NCI-H526 (cell line): ENCODE results near the gene PSMB5.
"Not testable (repeated sequence)": the region's sequence is repeated elsewhere in the genome, so short reads cannot be mapped to it uniquely, and the experiment has no call there.

Experiments
- DNase-seq, 2 experiments: peaks; one replicate each; lab custom pipeline; 2025; lab: John Stamatoyannopoulos, UW

PSMB5 gene

DNA sequence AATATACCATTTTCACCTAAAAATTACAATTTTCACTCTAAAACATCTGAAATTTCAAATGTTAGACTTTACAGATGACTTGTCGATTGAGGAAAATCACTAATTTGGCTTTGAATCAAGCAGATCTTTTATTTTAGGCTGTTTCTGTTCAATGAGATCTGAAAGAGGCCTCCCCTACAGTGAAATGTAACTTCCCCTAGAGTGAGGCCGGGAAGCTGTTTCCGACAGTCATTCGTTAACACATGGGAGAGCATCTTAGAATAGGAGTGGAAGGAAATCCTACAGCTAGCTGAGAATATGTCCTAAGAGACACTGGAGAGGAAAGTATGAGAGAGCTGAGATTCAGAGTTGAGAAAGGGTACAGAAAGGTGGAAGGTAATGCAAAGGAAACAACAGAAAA, 19.1 kb downstream of the PSMB5 start:
- DNase-seq = no peak

DNA sequence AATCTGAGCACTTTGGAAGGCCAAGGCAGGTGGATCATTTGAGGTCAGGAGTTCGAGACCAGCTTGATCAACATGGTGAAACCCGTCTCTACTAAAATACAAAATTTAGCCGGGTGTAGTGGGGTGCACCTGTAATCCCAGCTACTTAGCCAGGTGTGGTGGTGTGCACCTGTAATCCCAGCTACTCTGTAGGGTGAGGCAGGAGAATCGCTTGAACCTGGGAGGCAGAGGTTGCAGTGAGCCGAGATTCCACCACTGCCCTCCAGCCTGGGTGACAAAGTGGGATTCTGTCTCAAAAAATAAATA, 21.0 kb downstream of the PSMB5 start:
- DNase-seq = not testable (repeated sequence)

DNA sequence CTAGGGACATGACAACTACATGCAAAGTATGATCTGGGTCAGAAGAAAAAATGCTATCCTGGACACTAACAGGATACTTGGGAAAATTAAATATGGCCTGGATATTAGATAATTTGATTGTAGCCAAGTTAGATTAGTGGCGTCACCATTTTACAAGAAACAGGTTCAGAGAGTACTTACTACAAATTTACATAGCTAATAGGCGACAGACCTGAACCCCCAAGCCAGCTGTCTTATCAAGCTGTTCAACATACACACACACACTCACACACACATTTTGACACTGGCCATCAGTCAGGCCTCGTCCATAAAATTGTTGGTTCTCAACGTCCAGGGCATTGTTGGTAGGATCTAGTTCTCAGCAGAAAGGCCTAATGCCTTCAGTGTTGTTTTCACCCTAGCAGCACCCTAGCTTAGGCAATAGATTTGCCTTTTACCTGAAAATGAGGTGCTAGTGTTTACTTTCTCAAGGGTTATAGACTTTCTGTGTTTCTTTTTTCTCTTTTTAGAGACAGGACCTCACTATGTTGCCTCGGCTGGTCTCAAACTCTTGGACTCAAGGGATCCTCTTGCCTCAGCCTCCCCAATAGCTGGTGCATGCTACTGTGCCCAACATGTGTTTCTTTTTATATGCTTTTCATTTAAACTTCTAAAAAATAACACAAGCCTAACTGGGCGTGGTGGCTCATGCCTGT, 21.5 kb downstream of the PSMB5 start:
- DNase-seq = no peak

DNA sequence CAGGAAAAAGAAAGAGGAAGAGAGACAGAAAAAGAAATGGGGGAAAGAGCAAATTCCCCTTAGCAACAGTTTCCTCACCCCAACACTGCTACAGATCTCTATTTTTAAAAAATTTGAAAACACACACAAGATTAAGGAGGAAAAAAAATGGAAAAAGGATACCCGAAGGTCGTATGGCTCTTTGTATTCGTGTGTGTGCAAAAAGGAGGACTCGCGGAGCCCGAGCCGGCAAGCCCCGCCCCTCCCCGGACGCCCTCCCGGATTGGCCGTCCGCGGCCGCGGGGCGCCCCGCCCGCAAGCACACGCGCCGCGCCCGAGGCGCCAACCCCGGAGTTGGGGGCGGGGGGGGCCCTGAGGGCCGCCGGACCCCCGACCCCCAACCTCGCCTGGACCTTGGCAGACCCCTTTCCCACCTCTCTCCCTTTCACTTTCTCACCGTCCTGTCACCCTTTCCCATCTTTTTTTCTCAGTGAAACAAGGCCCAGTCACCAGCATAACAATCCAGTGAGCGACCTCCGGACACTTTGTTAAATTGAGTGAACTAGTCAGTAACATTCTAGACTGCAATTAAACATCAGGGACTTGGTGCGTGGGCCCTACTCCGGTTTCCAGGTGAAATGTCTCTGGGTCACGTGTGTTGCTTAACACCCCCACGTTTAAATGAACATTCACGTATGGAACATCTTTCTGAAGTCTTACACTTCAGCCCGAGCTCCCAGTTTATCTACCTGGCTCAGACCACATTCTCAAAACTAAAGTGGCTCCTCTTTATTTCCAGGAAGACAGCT, 24.6 kb downstream of the PSMB5 start, which contains the start of gene C14orf93:
C14orf93 (minus strand) TSS at position 205 of the 788 bp plus-strand sequence. CDS start 11,120 bp downstream, outside the sequence.
- DNase-seq = peak; percentile 41 to 84

DNA sequence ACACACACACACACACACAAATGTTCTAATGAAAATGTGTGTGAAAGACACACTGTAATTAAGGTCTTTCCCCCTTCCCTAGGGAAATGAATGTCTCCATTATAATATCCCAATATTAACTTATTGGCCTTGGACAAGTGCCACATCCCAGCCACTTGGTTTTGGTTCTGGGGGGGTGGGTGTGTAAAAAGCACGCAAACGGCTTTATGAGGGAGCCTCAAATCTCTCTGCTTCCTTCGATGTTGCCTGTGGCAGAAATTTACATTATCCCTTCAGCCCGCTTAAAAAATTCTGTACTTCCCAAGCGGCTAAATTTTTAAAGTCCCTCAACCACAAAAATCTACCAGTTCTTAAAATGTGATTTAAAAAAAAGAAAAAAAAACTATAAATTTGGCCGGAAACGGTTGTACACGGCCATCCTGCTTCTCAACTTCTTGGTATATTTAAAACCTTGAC, 25.2 kb downstream of the PSMB5 start:
- DNase-seq = peak; percentile 17 to 41

DNA sequence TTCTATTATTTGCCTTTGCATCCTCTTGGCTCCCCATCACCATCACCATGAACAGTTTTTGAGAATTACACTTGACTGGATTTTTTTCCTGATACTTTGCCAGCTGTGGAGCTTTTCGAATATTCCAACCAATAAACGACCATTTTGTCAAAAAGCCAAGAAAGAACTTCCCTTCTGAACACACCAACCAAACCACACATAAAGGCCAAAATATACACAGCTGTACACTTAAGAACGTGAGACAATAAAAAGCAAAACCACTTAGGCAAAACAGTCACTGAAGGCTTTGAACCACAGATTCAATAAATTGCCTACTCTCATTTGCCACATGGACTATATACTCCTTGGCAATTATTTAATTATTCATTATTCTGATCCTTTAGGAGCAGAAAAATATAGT, 25.9 kb downstream of the PSMB5 start:
- peak in 1 of 2 experiments; percentile 11 for DNase-seq

DNA sequence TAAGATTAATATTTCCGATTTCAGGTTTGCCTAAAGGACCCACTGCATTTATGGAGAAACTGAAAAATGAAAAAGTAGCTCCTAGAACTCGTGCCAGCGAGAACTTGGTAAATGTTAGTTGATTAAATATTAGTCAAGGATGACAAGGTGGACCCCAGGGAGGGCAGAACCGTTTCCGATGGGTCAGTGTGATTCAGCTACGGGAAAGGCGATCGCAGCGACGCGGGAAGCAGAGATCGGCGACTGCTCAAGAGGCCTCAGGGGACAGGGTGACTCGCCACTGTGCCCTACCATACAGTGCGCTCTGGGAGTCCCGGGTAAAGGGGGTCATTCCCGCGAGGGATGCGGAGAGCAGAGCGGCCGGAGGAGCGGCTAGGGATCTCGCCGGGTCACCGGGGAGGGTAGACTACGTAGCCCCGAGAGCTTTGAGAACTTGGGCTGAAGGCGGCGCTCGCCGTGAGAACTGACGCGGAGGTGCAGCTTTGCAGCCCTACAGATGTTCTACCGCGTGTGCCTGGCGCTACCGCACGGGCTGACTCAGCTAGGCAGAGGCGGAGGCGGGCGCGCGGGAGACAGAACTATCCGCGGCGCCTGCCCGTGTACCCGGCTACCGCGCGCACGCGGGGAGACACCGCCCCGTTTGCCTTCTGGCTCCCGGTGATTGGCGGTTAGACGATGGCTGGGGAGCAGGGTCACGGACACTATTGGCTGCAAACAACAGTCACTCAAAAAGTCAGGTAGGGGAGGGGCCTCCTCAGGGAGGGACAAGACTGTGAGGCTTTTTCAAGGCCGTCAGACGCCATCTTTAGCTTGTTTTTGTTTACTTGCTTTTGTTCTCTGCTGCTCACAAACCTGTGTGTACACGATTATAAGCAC, 27.9 kb downstream of the PSMB5 start:
- DNase-seq = peak; percentile 95 to 98

DNA sequence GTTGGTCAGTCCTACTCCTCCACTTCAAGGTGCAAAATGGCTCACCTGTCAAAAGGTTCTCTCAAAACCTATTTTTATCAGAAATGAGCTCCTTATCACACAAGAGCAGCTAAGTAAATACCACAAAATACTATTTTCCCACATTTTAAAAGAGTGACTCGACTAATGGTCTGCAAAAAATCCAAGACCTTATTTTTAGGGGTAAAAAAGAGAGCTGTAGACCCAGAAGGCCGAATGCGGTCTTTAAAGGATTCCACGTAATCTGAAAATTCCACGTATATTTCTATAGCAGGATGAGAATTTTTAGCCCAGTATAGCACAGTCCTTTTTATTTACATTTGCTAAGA, 28.5 kb downstream of the PSMB5 start:
- DNase-seq = no peak

DNA sequence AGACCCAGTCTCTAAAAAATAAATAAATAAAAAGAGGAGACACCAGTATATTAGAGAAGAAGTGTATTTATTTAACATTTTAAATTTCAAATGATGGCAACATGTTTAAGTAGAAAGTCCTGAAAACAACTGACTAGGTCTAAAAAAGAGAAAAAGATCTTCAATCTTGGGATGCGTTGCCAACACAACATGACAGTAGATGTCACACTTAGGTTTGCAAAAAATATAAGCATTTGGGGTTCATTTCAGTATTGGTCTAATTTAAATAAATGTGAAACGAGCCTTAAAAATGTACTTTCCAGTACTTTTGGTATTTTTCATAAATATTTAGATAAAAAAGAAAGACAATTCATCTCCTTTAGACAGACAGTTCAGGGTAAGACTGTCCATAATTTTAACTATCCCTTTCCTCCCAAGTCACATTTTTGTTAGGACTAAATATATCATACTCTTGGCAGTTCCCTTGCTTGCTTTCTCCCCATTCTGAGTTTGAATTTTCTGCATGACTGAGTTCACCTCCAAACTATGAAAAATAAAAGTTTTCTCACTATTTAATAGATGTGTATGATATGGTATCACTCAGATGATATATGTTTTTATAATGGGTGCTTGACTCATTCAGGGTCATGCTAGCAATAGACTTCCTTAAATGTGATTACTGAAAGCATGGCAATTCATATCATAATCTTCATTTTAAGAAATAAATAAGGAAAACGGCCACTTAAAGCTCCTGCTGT, 29.1 kb downstream of the PSMB5 start:
- DNase-seq = no peak

DNA sequence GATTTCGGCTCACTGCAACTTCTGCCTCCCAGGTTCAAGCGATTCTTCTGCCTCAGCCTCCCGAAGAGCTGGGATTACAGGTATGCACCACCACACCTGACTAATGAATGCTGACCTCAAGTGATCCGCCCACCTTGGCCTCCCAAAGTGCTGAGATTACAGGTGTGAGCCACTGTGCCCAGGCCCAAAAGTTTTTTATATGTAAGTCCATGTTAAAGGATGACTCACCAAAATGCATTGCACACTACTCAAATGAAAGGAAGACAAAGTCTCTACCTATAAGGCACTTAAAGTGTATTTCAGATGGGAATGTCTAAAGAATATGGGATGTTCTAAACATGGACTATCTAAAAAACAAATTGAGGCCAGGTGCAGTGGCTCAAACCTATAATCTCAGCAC, 30.4 kb downstream of the PSMB5 start:
- not testable (repeated sequence) for DNase-seq

DNA sequence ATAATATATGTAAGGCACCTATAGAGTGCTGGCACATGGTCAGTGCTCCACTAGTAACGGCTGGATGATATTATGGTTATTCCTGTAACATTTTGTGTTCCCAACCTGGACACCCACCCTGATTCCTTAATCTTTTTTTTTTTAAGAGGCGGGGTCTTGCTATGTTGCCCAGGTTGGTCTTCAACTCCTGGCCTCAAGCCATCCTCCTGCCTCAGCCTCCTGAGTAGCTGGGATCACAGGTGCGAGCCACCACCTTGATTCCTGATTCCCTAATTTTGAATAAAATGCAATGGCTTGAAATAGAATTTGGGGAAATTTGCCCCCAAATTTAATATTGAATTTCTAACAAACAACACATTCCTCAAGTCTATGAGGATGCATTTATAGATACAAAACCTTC, 32.1 kb downstream of the PSMB5 start:
- no peak for DNase-seq

DNA sequence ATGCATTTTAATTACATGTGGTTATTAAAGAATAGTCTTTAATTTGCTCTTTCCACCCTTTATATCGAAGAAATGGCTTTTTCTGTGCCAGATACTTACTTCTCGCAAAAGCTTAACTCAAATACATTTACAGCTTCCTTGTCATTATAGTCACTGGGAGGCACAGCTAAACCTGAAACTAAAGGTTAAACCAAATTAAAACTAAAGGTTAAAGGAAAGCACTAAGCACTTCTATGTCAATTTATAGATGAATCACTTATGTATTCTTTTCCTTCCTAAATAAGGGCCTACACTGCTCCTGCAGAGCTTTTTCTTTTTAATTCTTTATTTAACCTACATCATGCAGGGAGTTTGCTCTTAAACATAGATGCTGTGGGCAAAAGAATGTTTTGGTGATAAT, 33.8 kb downstream of the PSMB5 start:
- no peak for DNase-seq

DNA sequence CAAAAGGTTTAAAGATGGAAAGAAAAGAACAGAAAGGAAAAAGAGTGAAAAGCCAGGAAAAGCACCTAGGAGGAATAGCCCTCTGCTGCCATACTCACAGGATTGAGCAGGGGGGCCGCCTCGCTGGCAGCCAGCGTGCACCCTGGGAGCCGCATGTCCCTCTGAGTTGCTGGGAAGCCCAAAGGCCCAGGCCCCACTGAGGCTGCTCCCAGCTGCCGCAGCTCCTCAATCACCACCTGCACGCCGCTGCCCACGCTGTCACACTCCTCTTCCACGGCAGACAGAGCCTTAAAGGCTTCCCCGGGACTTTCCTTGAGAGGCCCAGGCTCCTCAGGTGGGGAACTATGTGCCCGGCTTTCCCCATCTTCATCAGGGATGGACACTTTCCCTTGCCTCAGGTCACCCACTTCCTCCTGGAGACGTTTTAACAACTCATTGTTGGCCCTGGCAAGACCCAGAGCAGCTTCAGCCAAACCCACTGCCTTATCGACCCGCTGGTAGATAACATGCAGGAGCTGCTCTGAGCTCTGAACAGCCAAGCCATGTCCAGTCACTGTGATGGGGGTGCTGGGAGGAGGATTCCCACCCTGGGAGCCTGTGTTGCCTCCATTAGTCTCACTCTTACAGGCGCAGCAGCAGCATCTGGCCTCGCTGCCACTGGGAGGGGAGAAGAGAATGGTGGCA, 36.2 kb downstream of the PSMB5 start:
- no peak for DNase-seq

DNA sequence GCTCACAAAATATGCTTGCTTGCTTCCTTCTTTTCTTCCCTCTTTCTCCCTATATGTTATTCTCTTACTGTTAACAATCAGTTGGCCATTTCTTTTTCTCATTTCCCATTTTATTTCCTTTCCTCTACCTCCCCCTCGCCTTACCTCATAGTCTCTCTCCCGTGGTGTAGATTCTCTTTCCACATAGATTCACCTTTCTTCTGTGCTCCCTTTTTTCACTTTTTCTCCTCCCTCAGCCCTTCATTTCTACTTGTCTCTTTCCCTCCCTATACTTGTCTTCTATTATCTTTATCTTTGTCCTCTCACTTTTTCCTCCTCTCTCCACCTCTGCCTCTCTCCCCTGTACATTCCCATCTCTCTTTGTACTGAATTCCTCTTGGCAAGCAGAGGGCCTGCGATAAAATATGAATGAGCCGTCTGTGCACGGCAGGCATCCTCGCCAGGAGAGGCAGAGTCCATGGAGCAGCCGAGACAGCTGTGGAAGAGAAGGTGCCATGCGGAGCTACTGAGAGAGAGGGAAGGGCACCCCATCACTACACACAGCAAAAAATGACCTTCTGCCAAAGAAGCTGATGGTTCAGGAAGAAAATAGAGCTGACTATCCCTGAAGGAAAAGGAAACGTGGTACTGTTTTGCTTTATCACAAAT, 36.9 kb downstream of the PSMB5 start:
- no peak for DNase-seq

DNA sequence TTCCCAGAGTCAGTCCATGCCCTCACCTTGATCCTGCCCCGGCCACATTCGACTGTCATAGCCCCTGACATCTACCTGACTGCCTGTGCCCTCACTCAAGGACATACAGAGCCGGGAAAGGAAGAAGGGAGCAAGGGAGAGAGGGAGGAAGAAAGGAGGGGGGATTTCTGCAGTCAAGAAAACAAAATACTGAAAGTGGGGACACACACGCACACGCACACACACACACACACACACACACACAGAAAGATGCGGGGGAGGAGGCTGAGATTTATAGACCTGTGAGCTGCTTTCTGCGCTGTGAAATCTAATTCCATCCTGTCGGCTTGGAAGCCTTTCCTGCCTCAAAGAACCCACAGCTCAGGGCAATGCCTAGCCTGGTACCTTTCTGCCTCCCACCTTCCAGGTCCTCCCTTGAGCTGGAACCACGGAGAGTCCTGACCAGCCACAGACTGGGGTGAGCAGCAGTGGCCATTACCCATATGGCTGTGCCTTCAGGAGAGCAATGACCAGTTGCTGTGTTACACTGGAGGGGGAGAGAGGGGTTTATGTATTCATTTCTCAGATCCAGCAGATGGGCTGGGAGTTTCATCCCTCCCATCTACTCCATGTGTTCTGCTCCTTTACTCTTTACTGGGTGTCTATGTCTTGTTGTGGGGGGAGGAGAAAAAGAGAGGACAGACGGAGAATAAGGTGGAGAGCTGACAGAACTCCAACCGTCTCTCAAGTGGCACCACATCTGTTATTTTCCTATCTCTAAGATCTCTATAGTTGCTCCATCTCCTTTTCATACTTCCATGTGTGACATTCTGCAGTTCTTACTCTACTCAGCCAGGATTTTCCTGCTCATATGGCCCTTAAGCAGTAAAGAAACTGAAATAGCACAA, 37.7 kb downstream of the PSMB5 start:
- DNase-seq = no peak

DNA sequence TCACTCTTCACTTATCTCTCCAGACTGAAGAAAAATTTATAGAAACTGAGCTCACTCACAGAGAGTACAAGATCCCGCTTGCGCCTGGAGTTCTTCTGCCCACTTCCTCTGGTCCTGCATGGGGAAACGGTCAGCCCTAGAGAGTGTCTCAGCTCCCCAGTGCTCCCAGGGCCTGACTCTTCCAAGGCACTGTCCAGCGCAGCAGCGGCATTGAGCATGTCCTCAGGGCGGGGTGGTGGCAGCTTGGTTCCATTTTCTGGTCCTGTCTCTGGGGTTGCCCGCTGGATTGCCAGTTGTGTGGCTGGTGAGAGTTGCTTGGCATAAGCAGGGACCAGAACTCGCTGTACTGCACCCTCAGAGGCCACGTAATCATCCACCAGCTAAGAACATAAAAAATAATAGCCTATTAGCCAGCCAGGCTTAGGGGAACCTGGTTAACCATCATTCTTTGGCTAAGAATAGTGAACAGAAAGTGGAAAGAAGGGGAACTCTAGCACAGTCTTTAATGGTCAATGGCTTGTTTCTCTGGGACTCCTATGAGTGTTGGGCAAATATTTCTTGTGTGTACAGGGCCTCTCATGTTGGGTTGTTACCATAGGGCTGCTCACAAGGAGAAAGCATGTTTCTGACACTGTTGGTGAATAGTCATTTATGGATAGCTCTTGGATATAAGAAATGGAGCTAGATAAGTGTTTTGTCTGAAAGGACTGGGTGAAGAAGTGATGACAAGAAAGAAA, 38.6 kb downstream of the PSMB5 start:
- DNase-seq = no peak

DNA sequence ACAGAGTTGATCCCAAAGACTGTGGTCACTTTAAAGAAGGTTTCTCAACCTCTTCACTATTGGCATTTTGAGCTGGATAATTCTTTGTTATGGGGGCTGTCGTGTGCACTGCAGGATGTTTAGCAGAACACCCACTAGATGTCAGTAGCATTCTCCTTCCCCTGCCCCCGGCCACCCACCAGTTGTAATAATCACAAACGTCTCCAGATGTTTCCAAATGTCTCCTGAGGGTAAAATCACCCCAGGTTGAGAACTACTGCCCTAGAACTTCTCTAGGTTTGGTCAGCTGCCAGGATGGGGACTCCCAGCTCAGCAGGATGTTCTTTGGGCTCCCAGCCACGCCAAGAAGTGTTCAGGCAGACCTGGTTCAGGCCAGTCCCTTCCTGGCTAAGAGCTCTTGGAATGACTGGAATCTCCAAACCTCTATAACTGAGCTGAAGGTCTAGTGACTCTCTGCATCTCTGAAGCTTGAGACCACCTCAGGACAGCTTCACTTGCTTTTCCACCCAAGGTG, 39.9 kb downstream of the PSMB5 start:
- DNase-seq = peak in 1 of 2 experiments; percentile 43

DNA sequence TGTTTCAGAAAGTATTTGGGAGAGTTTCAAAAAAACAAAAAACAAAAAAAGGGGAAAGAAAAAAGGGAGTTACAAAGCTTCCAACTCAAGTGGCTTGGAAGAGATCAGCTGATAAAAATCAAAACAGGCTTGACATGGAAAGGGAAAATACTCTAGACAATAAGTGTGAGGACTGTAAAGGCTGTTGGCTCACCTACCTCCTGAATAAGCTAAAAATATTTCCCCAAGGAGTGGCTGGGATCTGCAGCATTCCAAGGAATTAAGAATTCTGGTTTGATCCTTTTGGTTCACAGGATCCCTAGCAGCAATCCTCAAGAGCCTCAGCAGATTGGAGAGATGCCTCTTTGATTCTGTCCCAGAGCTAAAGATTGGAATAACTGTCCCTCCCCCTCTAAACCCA, 41.2 kb downstream of the PSMB5 start:
- DNase-seq = no peak

DNA sequence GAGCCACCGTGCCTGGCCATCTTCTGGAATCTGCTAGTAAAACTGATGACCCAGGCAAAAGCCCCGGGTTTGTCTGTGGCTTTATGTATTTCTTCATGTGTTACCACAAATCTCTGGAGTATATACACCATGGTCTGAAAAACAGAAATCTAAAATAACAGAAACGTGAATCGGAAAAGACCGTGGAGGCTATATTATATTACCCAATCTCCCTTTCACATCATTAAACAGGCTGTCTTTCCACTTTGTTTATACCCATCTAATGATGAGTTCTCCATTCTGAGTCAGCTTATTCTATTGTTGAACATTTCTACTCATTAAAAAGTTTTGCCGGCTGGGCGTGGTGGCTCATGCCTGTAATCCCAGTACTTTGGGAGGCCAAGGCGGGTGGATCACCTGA, 42.8 kb downstream of the PSMB5 start:
- DNase-seq = no peak
